K562 (cell line): Measurements from ENCODE around the gene CACNA1S. TPM values are rescaled to one million over a fixed set of nuclear protein-coding genes. Genes with fewer than 3 reads are reported as not detected.

Experiments used
- BMI1 ChIP-seq: fragments of 150-350 bp; IDR thresholded peaks from 2 replicates; pipeline ENCODE4 v1.6.1; 2014; ENCODE audit warnings: low read length
- BRD4 ChIP-seq: fragments of 200-600 bp; sonication (generic); IDR thresholded peaks from 2 replicates; pipeline ENCODE4 v1.6.1; 2017; ENCODE audit warnings: inconsistent platforms
- DNMT1 ChIP-seq: fragments of 450-650 bp; IDR thresholded peaks from 2 replicates; pipeline ENCODE4 v1.6.1; 2016; ENCODE audit warnings: antibody characterized with exemption, mild to moderate bottlenecking
- DPF2 ChIP-seq: fragments of 450-650 bp; IDR thresholded peaks from 2 replicates; pipeline ENCODE4 v1.6.1; 2016
- EGR1 ChIP-seq: fragments of 450-650 bp; conservative IDR thresholded peaks from 2 replicates; pipeline ENCODE4 v1.6.1; 2017; ENCODE audit warnings: mild to moderate bottlenecking
- EP400 ChIP-seq: fragments of 450-650 bp; IDR thresholded peaks from 2 replicates; pipeline ENCODE4 v1.6.1; 2017; ENCODE audit warnings: antibody characterized with exemption, mild to moderate bottlenecking, moderate library complexity
- HNRNPLL ChIP-seq: fragments of 200-400 bp; formaldehyde crosslinking; IDR thresholded peaks from 2 replicates; pipeline ENCODE4 v1.6.1; 2017; ENCODE audit warnings: low read length, low read depth, mild to moderate bottlenecking; ENCODE audit not compliant: poor library complexity, severe bottlenecking
- LCOR ChIP-seq: sonication (generic); formaldehyde crosslinking; IDR thresholded peaks from 2 replicates; pipeline ENCODE4 v1.8.0; 2022; ENCODE audit warnings: mild to moderate bottlenecking, missing genetic modification reagents
- PML ChIP-seq: IDR thresholded peaks from 2 replicates; pipeline ENCODE4 v1.6.1; 2012; ENCODE audit warnings: low read length, inconsistent platforms
- SMAD4 ChIP-seq: fragments of 250-450 bp; sonication (Bioruptor Pico); conservative IDR thresholded peaks from 2 replicates; pipeline ENCODE4 v1.8.0; 2021; ENCODE audit warnings: inconsistent platforms, mild to moderate bottlenecking, moderate library complexity
- SP1 ChIP-seq: sonication (generic); formaldehyde crosslinking; IDR thresholded peaks from 2 replicates; pipeline ENCODE4 v1.8.1; 2022; ENCODE audit warnings: mild to moderate bottlenecking, missing genetic modification reagents
- TAF15 ChIP-seq: fragments of 200-400 bp; formaldehyde crosslinking; IDR thresholded peaks from 2 replicates; pipeline ENCODE4 v1.6.1; 2017; ENCODE audit warnings: mild to moderate bottlenecking, low read depth, low read length, moderate library complexity
- ZNF197 ChIP-seq: fragments of 200-800 bp; sonication (Bioruptor generic); IDR thresholded peaks from 2 replicates; pipeline ENCODE4 v1.6.1; 2016; ENCODE audit warnings: low read depth, missing genetic modification characterization, missing compliant biosample characterization
- ZNF436 ChIP-seq: fragments of 250-450, 450-650 bp; sonication (Bioruptor Pico); formaldehyde crosslinking; IDR thresholded peaks from 2 replicates; pipeline ENCODE4 v1.7.0; 2020; ENCODE audit warnings: mild to moderate bottlenecking
- ZNF668 ChIP-seq: fragments of 250-450 bp; sonication (Bioruptor Pico); IDR thresholded peaks from 2 replicates; pipeline ENCODE4 v1.8.0; 2022; ENCODE audit warnings: mild to moderate bottlenecking, inconsistent platforms
- ZSCAN32 ChIP-seq: fragments of 450-650 bp; formaldehyde crosslinking; IDR thresholded peaks from 2 replicates; pipeline ENCODE4 v1.4.0; 2020; ENCODE audit warnings: mild to moderate bottlenecking, moderate library complexity
- polyA plus RNA-seq, 8 experiments: library from polyadenylated mRNA; depleted of rRNA in 4 of 8; stranded (reverse) in 5 of 8; unstranded in 3 of 8; fragments of >200 nt; fragmentation: Nextera tagmentation in 2 of 8; fragmentation: Illumina TruSeq in 1 of 8; extraction: Ambion mirVana in 2 of 8; extraction: Trizol in 1 of 8; gene quantifications; 2 replicates each; pipeline versions ENCODE4 v1.2.1 to v1.2.3, GENCODE V29; 2011 to 2014; ENCODE audit warnings: inconsistent platforms in 1 of 8, missing spikeins in 1 of 8
- total RNA-seq, 7 experiments: library from RNA; depleted of rRNA in 6 of 7; stranded (reverse); fragments of >200 nt in 6 of 7; fragmentation: Illumina TruSeq in 2 of 7; extraction: Trizol in 2 of 7; gene quantifications; 2 replicates each; pipeline versions ENCODE4 v1.2.1 to v1.2.3, GENCODE V29; 2011 to 2021; ENCODE audit warnings: low replicate concordance in 1 of 7
- TF ChIP-seq, protein P1 (sequence below): fragments of 150-350 bp; conservative IDR thresholded peaks from 2 replicates; pipeline ENCODE4 v1.6.1; 2014; ENCODE audit warnings: low read length
- TF ChIP-seq, protein P2 (sequence below): sonication (generic); formaldehyde crosslinking; IDR thresholded peaks from 2 replicates; pipeline ENCODE4 v1.9.0; 2022; ENCODE audit warnings: mild to moderate bottlenecking, missing genetic modification reagents
- TF ChIP-seq, protein P3 (sequence below): fragments of 450-650 bp; conservative IDR thresholded peaks from 2 replicates; pipeline ENCODE4 v1.6.1; 2016; ENCODE audit warnings: missing genetic modification characterization, low read depth, mild to moderate bottlenecking, missing compliant biosample characterization, moderate library complexity
- TF ChIP-seq, protein P4 (sequence below), 3 experiments: fragments of 200-800 bp in 1 of 3; fragments of 250-450 bp in 1 of 3; fragments of 450-650 bp in 1 of 3; sonication (Bioruptor Pico) in 1 of 3; sonication (Bioruptor generic) in 1 of 3; formaldehyde crosslinking in 1 of 3; IDR thresholded peaks; 2 replicates each; pipeline versions ENCODE4 v1.6.1 to v1.8.0; 2016 to 2022; ENCODE audit warnings: mild to moderate bottlenecking in 2 of 3, missing genetic modification characterization in 2 of 3, missing compliant biosample characterization in 1 of 3, moderate library complexity in 1 of 3

CACNA1S gene
- total and polyA plus RNA-seq, 9 of the 15 experiments (the other 6 are each of a cell fraction or from before 2014, with no cell fraction given) = not detected

DNA sequence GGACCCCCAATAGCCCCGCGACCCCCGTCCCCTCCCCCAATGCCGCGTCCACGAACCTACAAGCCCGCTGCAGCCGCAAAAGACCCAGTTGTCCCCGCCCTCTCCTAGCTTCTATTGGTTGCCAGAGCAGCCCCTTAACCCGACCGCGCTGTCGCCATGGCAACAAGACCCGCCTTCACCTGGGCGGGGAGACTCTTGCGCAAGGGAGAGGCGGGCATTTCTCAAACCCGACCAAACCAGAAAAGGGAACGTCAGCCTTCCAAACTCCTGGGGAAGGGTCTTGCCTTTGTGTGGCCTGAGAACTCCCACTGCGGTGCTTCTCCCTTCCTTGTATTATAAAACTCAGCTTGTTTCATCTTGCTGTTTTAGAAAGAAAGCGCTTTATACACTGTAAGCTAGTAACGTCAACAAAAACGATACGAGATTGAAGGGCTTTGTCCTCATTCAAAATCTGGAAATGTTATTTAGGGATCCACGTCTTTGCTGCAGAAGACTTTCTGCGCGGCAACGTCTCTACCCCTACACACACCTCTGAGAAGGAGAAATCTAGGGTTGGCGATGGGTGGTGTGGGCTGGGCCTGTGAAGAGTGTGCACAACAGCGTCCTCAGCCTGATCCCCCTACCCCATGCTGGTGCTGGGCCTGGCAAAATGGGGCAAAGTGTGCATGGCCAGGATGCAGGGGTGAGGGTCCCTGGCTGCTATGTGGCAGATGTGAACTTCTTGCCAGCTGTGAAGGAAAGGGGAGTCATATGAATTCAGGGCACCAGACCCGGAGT, 42.4 kb upstream of the CACNA1S start, which contains the start of gene TMEM9 (continued):
- TF ChIP-seq EGR1 (peak; percentile 15; the same call in 1 of the 2 replicates), ZNF668 (CRISPR knock-in tag) (peak; percentile 38; the same call in 1 of the 2 replicates), LCOR (CRISPR knock-in tag) (0 out of 2 replicates have a peak, but pooled peaks have one; percentile 31), TAF15 (no peak), SMAD4 (CRISPR knock-in tag) (peak; percentile 46; the same call in 1 of the 2 replicates), DPF2 (peak; percentile 39; the same call in 1 of the 2 replicates), ZNF197 (CRISPR knock-in tag) (peak; percentile 58; the same call in 1 of the 2 replicates), SP1 (CRISPR knock-in tag) (peak; percentile 92), HNRNPLL (peak; percentile 94), ZNF436 (CRISPR knock-in tag) (no peak), DNMT1 (no peak), EP400 (peak; percentile 61; the same call in 1 of the 2 replicates), BRD4 (peak; percentile 55; the same call in 1 of the 2 replicates), ZSCAN32 (CRISPR knock-in tag) (no peak), PML (peak; percentile 58; the same call in 1 of the 2 replicates), BMI1 (peak; percentile 99)
- TF ChIP-seq, protein P1, sequence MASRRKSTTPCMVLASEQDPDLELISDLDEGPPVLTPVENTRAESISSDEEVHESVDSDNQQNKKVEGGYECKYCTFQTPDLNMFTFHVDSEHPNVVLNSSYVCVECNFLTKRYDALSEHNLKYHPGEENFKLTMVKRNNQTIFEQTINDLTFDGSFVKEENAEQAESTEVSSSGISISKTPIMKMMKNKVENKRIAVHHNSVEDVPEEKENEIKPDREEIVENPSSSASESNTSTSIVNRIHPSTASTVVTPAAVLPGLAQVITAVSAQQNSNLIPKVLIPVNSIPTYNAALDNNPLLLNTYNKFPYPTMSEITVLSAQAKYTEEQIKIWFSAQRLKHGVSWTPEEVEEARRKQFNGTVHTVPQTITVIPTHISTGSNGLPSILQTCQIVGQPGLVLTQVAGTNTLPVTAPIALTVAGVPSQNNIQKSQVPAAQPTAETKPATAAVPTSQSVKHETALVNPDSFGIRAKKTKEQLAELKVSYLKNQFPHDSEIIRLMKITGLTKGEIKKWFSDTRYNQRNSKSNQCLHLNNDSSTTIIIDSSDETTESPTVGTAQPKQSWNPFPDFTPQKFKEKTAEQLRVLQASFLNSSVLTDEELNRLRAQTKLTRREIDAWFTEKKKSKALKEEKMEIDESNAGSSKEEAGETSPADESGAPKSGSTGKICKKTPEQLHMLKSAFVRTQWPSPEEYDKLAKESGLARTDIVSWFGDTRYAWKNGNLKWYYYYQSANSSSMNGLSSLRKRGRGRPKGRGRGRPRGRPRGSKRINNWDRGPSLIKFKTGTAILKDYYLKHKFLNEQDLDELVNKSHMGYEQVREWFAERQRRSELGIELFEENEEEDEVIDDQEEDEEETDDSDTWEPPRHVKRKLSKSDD = no peak
- TF ChIP-seq, protein P2, sequence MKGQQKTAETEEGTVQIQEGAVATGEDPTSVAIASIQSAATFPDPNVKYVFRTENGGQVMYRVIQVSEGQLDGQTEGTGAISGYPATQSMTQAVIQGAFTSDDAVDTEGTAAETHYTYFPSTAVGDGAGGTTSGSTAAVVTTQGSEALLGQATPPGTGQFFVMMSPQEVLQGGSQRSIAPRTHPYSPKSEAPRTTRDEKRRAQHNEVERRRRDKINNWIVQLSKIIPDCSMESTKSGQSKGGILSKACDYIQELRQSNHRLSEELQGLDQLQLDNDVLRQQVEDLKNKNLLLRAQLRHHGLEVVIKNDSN = no peak
- TF ChIP-seq, protein P3, sequence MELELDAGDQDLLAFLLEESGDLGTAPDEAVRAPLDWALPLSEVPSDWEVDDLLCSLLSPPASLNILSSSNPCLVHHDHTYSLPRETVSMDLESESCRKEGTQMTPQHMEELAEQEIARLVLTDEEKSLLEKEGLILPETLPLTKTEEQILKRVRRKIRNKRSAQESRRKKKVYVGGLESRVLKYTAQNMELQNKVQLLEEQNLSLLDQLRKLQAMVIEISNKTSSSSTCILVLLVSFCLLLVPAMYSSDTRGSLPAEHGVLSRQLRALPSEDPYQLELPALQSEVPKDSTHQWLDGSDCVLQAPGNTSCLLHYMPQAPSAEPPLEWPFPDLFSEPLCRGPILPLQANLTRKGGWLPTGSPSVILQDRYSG (tag) = peak; percentile 86
- TF ChIP-seq, protein P4, sequence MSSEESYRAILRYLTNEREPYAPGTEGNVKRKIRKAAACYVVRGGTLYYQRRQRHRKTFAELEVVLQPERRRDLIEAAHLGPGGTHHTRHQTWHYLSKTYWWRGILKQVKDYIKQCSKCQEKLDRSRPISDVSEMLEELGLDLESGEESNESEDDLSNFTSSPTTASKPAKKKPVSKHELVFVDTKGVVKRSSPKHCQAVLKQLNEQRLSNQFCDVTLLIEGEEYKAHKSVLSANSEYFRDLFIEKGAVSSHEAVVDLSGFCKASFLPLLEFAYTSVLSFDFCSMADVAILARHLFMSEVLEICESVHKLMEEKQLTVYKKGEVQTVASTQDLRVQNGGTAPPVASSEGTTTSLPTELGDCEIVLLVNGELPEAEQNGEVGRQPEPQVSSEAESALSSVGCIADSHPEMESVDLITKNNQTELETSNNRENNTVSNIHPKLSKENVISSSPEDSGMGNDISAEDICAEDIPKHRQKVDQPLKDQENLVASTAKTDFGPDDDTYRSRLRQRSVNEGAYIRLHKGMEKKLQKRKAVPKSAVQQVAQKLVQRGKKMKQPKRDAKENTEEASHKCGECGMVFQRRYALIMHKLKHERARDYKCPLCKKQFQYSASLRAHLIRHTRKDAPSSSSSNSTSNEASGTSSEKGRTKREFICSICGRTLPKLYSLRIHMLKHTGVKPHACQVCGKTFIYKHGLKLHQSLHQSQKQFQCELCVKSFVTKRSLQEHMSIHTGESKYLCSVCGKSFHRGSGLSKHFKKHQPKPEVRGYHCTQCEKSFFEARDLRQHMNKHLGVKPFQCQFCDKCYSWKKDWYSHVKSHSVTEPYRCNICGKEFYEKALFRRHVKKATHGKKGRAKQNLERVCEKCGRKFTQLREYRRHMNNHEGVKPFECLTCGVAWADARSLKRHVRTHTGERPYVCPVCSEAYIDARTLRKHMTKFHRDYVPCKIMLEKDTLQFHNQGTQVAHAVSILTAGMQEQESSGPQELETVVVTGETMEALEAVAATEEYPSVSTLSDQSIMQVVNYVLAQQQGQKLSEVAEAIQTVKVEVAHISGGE (CRISPR knock-in tag; IDR thresholded peaks at IDR 0.05) = peak in 1 of 3 experiments; percentile 60; a peak in 1 of 6 replicates
